ENCODE results near the gene MED16. TPM values are rescaled to one million over a fixed set of nuclear protein-coding genes. Genes with fewer than 3 reads are reported as not detected.

MED16 gene
- total RNA-seq, 2 experiments from 2014 or later: 61.3 to 68.1 TPM

DNA sequence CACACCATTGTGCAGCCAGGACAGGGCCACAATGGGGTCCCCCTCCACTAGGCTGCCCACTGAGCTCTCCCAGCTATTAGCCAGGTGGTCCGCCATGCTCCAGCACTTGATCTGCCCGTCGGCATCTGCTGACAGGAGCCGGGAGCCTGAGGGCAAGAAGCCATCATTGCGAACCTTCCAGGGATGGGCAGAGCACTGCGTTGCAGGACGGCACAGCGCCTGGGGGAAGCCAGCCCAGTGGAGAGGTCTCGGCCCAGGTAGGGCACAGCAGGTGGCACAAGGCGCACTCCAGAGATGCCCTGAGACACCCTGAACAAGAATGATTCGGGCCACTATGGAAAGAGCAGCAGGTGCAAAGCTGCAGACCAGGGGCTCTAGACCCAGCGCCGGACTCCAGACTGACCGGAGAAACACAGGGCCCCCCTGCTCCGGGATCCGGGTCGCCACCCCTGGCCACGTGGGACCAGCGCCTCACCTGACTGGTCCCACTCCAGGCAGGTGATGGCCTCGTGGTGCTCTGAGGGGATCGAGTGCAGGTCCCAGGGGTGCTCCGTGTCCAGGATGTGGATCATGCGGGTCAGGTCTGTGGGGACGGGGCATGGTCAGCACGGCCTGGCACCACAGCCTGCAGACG lies 3.2 kb downstream of the MED16 start:
- no peak overlapping the region for H3K27ac Mint-ChIP-seq
- H3K4me3 Mint-ChIP-seq: no peak overlapping the region
- peaks cover 6% of the 10 kb centered on the region for H3K36me3 Mint-ChIP-seq (ENCODE audit: low read depth)
- CTCF ChIA-PET: no interaction called here
- no peak for DNase-seq
- peaks cover 12% of the 10 kb centered on the region for H3K4me1 Mint-ChIP-seq (ENCODE audit: low read depth)
- intact Hi-C loops (cut with micrococcal nuclease): no loop called here
- no peaks in the 10 kb centered on the region for H3K9me3 Mint-ChIP-seq
- no peaks in the 10 kb centered on the region for H3K27me3 Mint-ChIP-seq (ENCODE audit: low read depth)

DNA sequence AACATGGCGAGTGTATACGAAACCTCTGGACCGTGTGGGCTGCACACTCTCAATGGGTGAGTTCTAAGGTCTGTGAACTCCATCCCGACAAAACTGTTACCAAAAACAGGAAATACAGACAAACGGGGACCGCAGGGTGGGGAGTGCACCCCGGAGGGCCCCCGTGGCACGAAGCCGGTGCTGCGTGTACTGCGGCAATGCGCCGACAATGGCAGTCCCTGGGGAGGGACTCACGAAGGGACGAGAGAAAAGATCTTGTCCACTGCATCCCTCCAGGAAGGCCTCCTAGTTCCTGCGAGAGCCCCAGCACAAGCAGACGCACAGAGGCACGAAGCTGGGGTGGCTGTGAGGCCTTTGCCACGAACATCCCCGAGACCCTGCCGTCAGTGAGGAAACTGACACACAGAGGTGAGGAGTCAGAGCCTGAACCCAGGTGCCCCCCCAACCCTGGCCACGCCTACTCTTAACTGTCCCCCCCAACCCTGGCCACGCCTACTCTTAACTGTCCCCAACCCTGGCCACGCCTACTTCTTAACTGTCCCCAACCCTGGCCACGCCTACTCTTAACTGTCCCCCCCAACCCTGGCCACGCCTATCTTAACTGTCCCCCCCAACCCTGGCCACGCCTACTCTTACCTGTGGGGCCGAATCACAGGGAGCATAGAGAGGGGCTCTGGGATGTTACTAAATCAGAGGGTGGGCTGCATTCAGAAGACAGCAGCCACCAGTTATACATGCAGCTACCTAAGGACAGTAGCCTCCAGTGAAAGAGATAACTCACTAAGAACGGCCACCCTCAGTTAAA lies 4.2 kb downstream of the MED16 start:
- no peak overlapping the region for H3K27ac Mint-ChIP-seq
- DNase-seq: no peak
- H3K4me3 Mint-ChIP-seq: no peak overlapping the region
- CTCF ChIA-PET: no interaction called here
- intact Hi-C loops (cut with micrococcal nuclease): no loop called here
- peaks cover 8% of the 10 kb centered on the region for H3K36me3 Mint-ChIP-seq (ENCODE audit: low read depth)
- no peaks in the 10 kb centered on the region for H3K9me3 Mint-ChIP-seq
- H3K27me3 Mint-ChIP-seq (ENCODE audit: low read depth): no peaks in the 10 kb centered on the region
- peaks cover 12% of the 10 kb centered on the region for H3K4me1 Mint-ChIP-seq (ENCODE audit: low read depth)

DNA sequence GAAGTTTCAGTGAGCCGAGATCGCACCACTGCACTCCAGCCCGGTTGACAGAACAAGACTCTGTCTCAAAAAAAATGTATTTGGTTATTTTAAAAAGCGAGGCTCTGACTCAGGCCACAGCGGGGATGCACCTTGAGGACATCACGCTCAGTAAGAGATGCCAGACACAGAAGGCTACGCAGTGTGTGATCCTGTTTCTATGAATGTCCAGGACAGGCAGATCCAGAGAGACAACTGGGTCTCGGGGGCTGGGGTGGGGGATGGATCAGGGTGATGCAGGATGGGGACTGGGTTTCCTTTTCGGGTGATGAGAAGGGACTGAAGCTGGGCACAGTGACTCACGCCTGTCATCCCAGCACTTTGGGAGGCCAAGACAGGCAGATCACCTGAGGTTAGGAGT lies 5.4 kb downstream of the MED16 start:
- Mint-ChIP-seq H3K4me1 (ENCODE audit: low read depth) (peaks cover 5% of the 10 kb centered on the region), H3K4me3 (no peak overlapping the region), H3K27me3 (ENCODE audit: low read depth) (no peaks in the 10 kb centered on the region), H3K36me3 (ENCODE audit: low read depth) (peaks cover 7% of the 10 kb centered on the region), H3K9me3 (no peaks in the 10 kb centered on the region), H3K27ac (no peak overlapping the region)
- intact Hi-C loops (cut with micrococcal nuclease): no loop called here
- DNase-seq: no peak
- CTCF ChIA-PET: no interaction called here

DNA sequence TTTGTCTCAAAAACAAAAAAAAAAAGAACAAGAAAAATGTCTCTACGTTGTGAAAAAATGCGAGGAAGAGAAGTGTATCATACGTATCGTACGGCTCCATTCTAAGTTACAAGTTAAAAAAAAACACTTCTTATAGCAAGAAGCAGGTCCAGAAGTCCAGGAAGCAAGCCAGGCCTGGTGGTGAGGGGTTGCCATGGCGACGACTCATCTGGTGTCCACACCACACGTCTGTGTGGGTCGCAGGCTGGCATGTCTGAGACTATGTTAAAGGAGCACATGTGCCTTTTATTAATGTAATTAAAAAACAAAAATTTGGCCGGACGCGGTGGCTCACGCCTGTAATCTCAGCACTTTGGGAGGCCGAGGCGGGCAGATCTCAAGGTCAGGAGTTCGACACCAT lies 5.9 kb downstream of the MED16 start:
- intact Hi-C loops (cut with micrococcal nuclease): no loop called here
- H3K4me3 Mint-ChIP-seq: no peak overlapping the region
- peaks cover 11% of the 10 kb centered on the region for H3K36me3 Mint-ChIP-seq (ENCODE audit: low read depth)
- no peak for DNase-seq
- peaks cover 5% of the 10 kb centered on the region for H3K4me1 Mint-ChIP-seq (ENCODE audit: low read depth)
- CTCF ChIA-PET: no interaction called here
- H3K27ac Mint-ChIP-seq: no peak overlapping the region
- H3K27me3 Mint-ChIP-seq (ENCODE audit: low read depth): no peaks in the 10 kb centered on the region
- H3K9me3 Mint-ChIP-seq: no peaks in the 10 kb centered on the region

DNA sequence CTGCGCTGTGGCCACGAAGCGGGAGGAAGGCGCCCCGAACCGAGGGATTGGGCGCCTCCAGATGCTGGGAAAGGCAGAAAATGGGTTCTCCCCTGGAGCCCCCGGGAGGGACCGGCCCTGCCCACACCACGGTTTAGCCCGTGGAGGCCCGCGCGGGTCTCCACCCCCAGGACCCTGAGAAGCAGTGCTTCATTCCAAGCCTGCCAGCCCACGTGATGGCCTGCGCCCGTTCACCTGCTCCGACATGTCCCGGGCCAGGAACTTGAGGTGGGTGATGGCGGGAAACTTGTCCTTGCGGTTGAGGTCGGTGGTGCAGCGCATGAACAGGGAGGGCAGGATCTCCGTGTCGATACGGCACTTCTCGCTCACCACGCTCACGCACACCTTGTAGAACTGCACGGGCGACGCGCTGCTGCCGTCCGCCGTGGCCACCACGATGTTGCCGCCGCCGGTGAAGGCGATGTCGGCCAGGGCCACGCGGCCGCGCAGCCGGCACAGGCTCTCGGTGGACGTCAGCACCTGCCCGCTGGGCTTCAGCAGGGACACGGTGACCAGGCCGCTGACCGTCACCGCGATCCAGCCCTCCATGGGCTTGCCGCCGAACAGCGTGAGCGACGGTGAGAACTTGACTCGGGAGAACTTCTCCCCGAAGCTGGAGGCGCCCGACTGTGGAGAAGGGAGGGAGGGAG lies 7.3 kb downstream of the MED16 start:
- CTCF ChIA-PET: no interaction called here
- Mint-ChIP-seq H3K9me3 (no peaks in the 10 kb centered on the region), H3K4me1 (ENCODE audit: low read depth) (no peaks in the 10 kb centered on the region), H3K4me3 (no peak overlapping the region), H3K36me3 (ENCODE audit: low read depth) (peaks cover 13% of the 10 kb centered on the region), H3K27me3 (ENCODE audit: low read depth) (no peaks in the 10 kb centered on the region), H3K27ac (no peak overlapping the region)
- DNase-seq: no peak
- intact Hi-C loops (cut with micrococcal nuclease): no loop called here

DNA sequence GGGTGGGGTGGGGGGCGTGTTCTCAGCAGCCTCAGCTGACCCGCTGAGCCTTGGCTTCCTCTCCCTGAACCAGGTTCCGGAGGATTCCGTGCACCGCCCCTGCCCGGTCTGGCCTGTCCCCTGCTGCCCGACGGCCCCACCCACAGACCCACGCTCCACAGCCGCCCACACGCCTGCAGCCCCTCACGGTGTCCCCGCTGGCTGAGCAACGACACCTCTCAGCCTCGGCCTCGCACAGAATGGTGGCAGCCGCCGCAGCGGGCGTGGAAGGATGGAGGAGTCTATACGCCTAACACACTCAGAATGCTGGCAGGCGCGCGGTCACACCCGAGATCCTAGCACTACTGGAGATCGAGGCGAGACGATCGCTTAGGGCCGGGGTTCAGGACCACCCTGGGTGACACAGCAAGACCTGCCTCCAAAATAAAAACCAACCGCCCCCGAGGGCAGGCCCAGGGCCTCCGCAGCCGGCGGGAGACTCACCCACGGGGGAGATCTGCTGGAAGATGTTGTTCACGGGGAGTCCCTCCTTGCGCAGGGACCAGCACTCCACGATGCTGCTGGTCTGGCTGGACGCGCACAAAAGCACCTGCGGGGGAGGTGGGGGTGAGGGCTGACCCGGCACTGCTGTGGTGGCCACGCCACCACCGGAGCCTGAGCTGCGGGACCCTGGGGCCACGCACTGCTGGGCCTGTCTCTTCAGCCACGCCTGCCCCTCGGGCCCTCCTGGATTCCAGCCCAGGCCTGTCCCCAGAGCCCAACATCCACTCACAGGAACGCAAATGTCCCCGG lies 8.4 kb downstream of the MED16 start:
- intact Hi-C loops (cut with micrococcal nuclease): no loop called here
- no peaks in the 10 kb centered on the region for H3K9me3 Mint-ChIP-seq
- CTCF ChIA-PET: no interaction called here
- H3K36me3 Mint-ChIP-seq (ENCODE audit: low read depth): peaks cover 14% of the 10 kb centered on the region
- no peaks in the 10 kb centered on the region for H3K4me1 Mint-ChIP-seq (ENCODE audit: low read depth)
- DNase-seq: no peak
- H3K27ac Mint-ChIP-seq: no peak overlapping the region
- H3K4me3 Mint-ChIP-seq: no peak overlapping the region
- H3K27me3 Mint-ChIP-seq (ENCODE audit: low read depth): no peaks in the 10 kb centered on the region

DNA sequence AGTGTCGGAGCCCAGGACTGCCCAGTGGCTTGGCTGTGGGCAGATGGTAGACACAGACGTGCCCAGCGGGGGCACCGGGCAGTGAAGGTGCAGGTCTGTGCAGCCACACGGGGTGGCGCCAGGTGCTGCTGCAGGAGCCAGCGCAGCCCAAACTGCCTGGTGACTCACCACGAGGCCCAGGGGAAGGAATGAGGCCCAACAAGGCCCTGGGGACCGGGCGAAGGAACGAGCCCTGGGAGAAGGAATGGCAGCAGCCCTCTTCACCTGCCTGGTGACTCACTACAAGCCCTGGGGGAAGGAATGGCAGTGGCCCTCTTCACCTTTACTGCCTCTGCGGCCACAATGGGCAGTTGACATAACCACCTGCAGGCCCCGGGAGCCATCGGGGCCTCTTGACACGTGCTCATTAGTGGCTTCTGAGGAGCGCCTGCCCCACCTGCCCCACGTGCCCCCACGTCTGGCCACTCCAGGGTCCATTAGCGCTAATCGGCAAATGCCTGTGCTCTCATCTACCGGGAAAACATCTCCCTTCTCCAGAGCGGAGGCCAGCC lies 9.3 kb downstream of the MED16 start:
- H3K27ac Mint-ChIP-seq: no peak overlapping the region
- intact Hi-C loops (cut with micrococcal nuclease): no loop called here
- CTCF ChIA-PET: no interaction called here
- H3K9me3 Mint-ChIP-seq: no peaks in the 10 kb centered on the region
- H3K4me1 Mint-ChIP-seq (ENCODE audit: low read depth): no peaks in the 10 kb centered on the region
- no peaks in the 10 kb centered on the region for H3K27me3 Mint-ChIP-seq (ENCODE audit: low read depth)
- no peak for DNase-seq
- H3K4me3 Mint-ChIP-seq: no peak overlapping the region
- peaks cover 12% of the 10 kb centered on the region for H3K36me3 Mint-ChIP-seq (ENCODE audit: low read depth)

DNA sequence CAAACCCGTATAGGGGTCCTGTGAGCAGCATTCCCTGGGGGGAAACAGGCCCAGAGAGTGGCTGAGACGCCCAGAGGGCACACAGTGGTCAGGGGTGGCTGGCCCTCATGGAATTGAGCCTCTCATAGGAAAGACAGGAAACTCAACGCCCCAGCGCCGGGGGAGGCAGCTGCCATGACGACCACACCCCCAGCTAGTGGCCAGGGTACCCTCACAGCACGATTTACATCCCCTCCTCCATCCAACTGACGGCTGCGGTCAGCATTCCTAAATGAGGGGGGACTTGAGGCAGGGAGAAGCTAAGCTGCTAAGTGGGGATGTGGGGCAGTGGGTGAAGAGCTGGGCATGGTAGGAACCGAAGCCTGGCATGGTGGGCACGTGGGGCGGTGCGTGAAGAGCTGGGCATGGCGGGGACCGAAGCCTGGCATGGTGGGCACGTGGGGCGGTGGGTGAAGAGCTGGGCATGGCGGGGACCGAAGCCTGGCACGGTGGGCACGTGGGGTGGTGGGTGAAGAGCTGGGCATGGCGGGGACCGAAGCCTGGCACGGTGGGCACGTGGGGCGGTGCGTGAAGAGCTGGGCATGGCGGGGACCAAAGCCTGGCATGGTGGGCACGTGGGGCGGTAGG lies 10.0 kb downstream of the MED16 start:
- Mint-ChIP-seq H3K9me3 (no peaks in the 10 kb centered on the region), H3K36me3 (ENCODE audit: low read depth) (peaks cover 12% of the 10 kb centered on the region), H3K27ac (no peak overlapping the region), H3K27me3 (ENCODE audit: low read depth) (no peaks in the 10 kb centered on the region), H3K4me3 (no peak overlapping the region), H3K4me1 (ENCODE audit: low read depth) (no peaks in the 10 kb centered on the region)
- intact Hi-C loops (cut with micrococcal nuclease): no loop called here
- CTCF ChIA-PET: no interaction called here
- DNase-seq: no peak

DNA sequence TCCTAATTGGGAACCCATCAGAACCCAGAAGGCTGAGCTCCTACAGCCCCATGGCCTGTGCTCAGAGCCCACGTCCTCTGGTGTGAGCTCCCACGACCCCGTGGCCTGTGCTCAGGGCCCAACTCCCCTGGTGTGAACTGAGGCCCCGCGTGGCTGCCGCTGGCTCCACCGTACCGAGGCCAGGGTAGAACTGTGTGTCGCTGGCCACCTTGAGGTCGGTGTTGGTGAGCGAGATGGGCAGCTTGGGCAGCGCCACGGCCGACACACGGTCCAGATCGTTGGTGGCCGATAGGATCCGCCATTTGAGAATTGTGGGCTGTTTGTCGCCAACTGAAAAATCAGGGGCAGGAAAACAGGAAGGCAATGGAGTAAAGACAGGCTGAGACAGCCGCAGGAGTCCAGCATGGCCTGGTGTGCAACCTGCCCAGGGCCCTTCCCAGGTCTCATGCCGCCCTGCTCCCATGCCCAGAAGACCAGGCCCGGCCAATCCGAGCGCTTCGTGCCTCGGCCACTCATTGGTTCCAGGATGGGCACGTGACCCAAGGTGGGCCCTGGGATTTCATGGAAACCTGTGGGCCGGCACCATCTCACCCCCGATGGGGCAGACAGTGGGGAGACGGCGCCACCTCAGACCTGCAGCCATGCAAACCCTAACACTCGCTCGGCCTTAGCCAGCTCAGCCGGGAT lies 11.5 kb downstream of the MED16 start:
- Mint-ChIP-seq H3K4me3 (no peak overlapping the region), H3K4me1 (ENCODE audit: low read depth) (no peaks in the 10 kb centered on the region), H3K36me3 (ENCODE audit: low read depth) (peaks cover 12% of the 10 kb centered on the region), H3K9me3 (no peaks in the 10 kb centered on the region), H3K27me3 (ENCODE audit: low read depth) (no peaks in the 10 kb centered on the region), H3K27ac (no peak overlapping the region)
- CTCF ChIA-PET: interaction anchor here (0.6 kb wide), 1 partner anchor 355 kb away, joined by 3 read pairs; no protein-coding TSS in a partner anchor
- no peak for DNase-seq
- intact Hi-C loops (cut with micrococcal nuclease): no loop called here

DNA sequence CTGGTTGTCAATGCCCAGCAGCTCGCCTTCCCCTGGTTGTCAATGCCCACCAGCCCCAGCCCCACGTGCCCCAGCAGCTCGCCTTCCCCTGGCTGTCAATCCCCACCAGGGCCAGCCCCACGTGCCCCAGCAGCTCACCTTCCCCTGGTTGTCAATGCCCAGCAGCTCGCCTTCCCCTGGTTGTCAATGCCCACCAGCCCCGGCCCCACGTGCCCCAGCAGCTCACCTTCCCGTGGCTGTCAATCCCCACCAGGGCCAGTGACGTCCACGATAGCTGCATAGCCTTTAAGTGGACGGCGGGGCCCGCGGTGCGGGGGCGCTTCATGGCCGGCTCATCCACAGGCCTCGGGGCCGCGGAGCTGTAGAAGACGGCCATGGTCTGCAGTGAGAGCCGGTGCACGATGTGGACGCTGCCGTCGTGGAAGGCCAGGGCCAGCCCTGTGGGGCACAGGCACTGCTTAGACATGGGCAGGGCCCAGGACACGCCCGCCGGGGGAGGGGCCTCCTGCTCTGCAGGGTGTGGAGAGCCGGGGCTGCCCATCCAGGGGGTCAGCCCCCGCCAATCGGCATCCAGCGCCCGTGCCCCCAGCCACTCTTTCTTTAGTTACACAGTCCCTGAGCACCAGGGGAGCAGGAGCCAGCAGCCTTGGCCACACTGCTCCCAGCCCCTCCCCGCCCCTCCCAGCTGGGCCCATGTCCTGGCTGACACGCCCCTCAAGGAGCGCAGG lies 13.1 kb downstream of the MED16 start:
- Mint-ChIP-seq H3K27me3 (ENCODE audit: low read depth) (no peaks in the 10 kb centered on the region), H3K27ac (no peak overlapping the region), H3K4me3 (no peak overlapping the region), H3K4me1 (ENCODE audit: low read depth) (no peaks in the 10 kb centered on the region), H3K36me3 (ENCODE audit: low read depth) (peaks cover 11% of the 10 kb centered on the region), H3K9me3 (no peaks in the 10 kb centered on the region)
- no peak for DNase-seq
- intact Hi-C loops (cut with micrococcal nuclease): no loop called here
- CTCF ChIA-PET: interaction anchor here (1.2 kb wide), 1 partner anchor 109 kb away, joined by 3 read pairs; no protein-coding TSS in a partner anchor
